ENCODE data around the gene KRTAP10-10.
"Not testable (repeated sequence)": the region's sequence is repeated elsewhere in the genome, so short reads cannot be mapped to it uniquely, and the experiment has no call there.

KRTAP10-10 gene

DNA sequence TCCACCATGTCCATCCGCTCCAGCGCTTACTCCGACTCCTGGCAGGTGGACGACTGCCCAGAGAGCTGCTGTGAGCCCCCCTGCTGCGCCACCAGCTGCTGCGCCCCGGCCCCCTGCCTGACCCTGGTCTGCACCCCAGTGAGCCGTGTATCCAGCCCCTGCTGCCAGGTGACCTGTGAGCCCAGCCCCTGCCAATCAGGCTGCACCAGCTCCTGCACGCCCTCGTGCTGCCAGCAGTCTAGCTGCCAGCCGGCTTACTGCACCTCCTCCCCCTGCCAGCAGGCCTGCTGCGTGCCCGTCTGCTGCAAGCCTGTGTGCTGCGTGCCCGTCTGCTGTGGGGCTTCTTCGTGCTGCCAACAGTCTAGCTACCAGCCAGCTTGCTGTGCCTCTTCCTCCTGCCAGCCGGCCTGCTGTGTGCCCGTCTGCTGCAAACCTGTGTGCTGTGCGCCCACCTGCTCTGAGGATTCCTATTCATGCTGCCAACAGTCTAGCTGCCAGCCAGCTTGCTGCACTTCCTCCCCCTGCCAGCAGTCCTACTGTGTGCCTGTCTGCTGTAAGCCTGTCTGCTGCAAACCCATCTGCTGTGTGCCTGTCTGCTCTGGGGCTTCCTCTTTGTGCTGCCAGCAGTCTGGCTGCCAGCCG lies 9.9 kb upstream of the KRTAP10-10 start:
- not testable (repeated sequence) for DNase-seq

DNA sequence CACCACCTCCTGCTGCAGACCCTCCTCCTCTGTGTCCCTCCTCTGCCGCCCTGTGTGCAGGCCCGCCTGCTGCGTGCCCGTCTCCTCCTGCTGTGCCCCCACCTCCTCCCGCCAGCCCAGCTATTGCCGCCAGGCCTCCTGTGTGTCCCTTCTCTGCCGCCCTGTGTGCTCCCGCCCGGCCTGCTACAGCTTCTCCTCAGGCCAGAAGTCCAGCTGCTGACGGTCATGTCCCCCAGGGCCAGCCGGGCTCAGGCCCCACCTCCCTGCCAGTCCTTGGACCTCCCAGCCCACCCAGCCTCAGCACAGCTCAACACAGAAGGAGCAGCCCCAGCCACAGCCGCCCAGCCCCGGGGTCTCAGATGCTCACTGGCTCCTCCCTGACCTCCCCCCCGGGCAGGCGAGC lies 9.3 kb upstream of the KRTAP10-10 start:
- DNase-seq: not testable (repeated sequence)

DNA sequence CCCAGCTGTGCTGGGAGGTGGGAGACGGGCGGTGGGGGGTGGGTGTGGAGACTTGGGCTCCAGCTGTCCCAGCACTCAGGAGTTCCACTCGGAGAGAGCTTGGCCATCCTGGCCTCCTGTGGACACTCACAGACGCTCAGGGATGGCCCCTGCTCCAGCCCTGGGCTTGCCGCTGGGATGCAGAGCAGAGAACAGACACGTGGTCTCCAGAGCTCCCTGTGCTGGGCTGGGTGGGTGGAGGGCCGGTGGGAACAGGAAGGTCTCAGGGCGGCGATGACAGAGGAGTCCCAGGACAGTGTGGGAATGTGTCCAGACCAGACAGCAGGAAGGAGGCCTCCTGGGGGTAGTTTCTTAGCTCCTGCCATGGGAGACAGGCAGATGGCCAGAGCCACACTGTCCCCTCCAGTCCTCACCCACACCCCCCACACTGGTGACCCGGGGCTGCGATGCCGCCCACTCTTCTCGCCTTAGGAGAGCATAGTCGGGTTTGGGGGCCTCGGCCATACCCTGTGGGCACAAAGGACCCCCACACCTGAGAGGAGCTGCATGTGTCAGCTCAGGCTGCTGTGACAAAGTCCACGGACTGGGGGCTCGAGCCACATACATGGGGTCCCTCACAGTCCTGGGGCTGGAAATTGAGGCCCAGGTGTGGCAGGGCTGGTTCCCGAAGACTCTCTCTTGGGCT lies 8.3 kb upstream of the KRTAP10-10 start:
- DNase-seq: no peak

DNA sequence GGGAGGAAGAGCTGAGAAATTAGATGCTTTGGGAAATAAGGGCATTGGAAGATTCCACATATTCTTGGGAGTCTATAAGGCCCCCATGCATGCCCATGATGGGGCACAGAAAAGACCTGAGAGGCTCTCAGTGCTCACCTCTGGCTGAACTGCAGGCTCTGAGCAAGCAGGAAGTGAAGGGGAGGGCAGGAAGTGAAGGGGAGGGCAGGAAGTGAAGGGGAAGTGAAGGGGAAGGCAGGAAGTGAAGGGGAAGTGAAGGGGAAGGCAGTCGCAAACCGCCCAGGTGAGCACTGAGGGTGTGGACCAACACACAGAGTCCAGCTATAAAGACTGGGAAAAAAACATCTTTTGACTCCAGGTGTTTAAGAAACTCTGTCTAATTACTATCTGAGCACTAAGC lies 6.7 kb upstream of the KRTAP10-10 start:
- no peak for DNase-seq

DNA sequence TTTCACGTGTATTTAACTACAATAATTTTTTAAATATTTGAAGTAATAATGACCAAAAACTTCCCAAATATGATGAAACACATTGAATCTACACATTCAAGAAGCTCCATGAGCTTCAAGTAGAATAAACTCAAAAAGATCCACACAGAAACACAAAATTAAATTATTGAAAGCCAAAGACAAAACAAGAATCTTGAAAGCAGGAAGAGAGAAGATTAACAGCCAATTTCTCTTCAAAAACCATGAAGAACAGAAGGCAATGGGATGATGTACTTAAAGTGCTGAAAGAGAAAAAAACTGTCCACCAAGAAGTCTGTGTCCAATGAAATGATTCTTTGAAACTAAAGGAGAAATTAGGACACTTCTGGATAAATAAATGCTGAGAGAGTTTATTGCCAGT lies 5.1 kb upstream of the KRTAP10-10 start:
- DNase-seq: no peak

DNA sequence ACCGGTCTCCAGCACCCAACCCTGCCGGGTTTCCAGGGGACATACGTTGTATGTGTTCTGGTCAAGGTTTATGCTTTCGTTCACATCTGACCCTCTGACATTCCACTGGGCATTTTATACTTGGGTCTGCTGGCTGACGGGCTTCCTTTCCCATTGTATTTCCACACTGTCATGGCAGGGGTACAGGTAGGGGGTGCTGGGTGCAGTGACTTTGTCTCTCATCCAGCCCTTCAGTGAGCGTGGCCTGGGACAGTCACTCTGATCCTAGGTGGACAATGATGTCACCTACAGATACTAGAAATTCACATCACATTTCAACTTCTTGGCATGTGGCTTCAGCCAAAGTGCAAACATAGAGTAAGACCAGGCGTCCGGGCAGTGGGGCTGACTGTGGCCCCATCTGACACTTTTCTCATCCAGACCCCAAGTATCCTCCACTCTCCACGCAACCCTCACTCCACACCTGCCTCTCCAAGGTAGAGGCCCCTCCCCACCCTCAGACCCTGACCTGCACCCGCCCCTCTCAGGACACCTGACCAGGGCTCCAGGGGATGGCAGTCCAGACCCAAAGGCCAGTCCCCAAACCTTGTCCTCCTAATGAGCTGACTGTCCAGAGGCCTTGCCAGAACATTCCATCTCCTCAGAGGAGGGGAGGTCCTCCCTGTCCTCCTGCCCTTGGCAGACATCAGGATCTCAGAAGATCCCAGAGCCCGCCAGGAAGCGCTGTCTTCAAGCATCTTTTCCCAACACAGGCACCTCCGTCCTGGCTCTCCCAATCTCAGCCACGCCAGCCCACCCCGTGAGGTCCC lies 743 bp upstream of the KRTAP10-10 start:
- no peak for DNase-seq

DNA sequence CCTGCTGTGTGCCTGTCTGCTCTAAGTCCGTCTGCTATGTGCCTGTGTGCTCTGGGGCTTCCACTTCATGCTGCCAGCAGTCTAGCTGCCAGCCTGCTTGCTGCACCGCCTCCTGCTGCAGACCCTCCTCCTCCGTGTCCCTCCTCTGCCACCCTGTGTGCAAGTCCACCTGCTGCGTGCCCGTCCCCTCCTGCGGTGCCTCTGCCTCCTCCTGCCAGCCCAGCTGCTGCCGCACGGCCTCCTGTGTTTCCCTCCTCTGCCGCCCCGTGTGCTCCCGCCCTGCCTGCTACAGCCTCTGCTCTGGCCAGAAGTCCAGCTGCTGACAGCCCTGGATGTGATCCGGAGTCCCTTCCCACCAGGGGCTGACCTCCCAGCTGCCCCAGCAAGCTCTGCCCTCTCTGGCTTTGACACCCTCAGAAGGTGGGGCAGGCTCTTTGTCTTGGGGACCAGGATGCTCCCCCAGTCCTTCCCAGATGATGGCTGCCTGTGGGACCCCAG lies 744 bp downstream of the KRTAP10-10 start:
- not testable (repeated sequence) for DNase-seq

DNA sequence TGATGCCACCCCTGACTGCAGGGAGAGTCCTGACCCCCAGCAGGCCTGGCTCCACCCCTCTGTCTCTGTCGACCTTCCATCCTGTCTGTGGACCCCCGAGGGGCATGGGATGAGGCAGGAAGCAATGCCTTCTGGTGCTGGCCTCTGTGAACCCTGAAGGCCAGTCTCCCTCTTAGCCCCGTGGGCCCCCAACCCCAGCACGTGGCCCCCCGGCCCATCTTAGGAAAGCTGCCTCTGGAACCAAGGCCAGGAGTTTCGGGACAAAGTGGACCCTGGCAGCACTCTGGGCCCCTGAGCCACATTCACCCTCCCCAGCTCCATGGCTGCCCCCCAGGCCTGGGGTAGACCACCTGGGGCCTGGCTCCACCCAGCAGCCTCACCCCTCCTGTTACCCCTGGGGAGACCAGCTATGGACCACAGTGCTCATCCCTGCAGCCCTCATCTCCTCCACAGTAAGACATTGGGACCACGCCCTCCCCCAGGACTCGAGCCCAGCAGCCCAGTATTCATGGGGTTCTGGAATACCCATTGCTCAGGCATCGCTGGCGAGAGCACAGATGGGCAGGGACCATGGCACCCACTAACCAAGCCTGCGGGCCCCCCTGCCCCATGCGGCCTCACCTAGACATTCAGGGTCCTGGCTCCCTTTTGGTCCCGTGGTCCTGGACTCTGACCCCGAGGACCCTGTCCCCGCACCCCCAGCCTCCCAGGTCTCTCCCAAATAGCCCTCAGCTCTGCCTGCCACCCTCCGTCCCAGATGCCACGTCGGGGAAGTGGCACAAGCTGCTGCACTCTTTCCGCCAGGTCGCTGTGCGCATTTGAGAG lies 1.6 kb downstream of the KRTAP10-10 start:
- DNase-seq: not testable (repeated sequence)

DNA sequence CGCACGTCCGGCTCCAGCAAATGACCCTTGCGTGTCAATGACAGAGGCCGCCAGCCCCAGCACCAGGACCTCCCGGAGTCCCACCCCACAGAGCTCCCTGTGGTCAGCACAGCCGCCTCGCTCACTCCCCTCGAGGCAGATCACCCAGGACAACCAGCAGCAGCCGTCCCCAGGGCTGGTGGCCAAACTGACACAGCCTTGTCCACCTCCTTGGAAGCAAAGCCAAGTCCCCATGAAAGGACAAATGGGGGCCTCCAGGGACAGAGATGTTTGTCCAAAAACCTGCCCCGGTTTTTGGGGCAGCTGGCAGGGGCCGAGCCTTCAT lies 2.1 kb downstream of the KRTAP10-10 start:
- DNase-seq: no peak

DNA sequence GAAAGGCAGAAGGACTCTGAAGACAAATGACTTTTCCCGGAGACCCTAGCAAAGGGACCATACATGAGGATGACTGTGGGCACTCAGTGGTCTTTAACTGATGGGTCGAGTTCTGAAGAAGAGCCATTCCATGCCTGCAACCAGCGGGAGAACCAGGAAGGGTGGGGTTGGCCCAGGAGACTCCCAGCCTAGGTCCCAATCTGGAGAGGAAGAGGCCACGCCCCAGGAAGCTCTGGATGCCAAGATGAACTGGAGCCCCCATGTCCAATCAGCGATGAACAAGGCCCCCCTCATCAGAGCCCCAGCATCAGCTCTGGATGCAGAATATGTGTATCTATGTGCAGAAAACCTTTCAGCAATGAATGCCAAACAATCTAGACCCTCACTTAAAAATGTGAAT lies 3.6 kb downstream of the KRTAP10-10 start:
- DNase-seq: no peak

DNA sequence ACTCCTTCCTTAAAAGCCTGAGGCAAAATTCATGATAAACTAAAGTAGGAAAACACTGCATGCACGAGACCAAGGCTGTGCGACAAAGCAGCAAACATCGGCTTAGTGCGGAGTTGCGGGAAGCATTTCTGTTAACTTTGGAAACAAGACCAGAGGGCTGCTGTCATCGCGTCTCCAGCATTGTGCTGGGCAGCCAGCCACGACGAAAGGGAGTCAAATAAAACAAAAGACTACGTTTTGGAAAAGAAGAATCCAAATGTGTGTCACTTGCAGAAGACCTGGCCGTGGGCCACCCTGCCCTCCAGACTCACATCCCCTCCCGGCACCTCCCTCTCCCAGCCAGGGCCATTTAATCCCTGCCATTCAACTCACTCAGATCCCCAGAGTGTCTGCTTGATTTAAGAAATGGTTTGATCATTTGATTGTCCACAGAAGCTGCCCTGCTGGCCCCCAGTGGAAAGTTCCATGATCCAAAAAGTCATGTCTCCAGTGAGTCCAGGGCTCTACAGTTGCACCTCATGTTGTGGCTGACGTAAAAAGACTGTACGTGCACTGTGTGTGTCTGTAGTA lies 6.7 kb downstream of the KRTAP10-10 start:
- DNase-seq: no peak

DNA sequence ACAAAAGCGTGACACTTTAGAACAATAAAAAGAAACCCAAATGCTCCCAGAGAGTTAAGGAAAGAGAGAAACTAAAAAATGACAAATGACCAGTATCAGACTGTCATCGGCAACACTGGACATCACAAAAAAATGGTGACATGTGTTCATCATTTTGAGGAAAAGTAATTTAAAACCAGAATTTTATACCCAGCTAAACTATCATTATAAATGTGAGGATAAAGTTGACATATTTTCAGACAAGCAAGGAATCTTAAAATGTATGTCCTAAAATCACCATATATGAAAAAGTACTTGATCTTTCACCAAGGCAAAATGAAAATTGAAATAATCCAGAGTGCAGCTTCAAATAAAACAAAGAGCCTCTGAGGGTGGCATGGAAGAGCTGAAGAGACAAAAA lies 7.7 kb downstream of the KRTAP10-10 start:
- no peak for DNase-seq

DNA sequence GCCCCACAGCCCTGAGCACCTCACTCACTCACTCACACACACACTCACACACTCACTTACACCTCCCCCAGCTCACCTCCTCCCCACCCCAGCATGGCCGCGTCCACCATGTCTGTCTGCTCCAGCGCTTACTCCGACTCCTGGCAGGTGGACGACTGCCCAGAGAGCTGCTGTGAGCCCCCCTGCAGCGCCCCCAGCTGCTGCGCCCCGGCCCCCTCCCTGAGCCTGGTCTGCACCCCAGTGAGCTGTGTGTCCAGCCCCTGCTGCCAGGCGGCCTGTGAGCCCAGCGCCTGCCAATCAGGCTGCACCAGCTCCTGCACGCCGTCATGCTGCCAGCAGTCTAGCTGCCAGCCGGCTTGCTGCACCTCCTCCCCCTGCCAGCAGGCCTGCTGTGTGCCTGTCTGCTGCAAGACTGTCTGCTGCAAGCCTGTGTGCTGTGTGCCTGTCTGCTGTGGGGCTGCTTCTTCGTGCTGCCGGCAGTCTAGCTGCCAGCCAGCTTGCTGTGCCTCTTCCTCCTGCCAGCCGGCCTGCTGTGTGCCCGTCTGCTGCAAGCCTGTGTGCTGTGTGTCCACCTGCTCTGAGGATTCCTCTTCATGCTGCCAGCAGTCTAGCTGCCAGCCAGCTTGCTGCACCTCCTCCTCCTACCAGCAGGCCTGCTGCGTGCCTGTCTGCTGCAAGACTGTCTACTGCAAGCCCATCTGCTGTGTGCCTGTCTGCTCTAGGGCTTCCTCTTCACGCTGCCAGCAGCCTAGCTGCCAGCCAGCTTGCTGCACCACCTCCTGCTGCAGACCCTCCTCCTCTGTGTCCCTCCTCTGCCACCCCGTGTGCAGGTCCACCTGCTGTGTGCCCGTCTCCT lies 9.4 kb downstream of the KRTAP10-10 start, which contains the start of gene KRTAP10-11:
Gene KRTAP10-11 (plus strand): TSS at position 49 of the 856 bp plus-strand sequence. CDS start 45 bp downstream, at position 94.
- DNase-seq: not testable (repeated sequence)

DNA sequence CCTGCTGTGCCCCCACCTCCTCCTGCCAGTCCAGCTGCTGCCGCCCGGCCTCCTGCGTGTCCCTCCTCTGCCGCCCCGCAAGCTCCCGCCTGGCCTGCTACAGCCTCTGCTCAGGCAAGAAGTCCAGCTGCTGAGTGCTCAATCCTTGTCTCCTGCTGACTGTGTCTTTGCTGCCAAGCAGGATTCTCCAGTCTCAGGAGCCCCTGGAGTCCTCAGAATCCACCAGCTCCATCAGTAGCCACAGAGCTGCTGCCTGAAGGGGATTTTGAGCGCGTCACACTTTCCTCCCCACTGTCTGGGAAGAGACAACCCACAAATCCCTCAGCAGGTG lies 10.0 kb downstream of the KRTAP10-10 start:
- DNase-seq: no peak

DNA sequence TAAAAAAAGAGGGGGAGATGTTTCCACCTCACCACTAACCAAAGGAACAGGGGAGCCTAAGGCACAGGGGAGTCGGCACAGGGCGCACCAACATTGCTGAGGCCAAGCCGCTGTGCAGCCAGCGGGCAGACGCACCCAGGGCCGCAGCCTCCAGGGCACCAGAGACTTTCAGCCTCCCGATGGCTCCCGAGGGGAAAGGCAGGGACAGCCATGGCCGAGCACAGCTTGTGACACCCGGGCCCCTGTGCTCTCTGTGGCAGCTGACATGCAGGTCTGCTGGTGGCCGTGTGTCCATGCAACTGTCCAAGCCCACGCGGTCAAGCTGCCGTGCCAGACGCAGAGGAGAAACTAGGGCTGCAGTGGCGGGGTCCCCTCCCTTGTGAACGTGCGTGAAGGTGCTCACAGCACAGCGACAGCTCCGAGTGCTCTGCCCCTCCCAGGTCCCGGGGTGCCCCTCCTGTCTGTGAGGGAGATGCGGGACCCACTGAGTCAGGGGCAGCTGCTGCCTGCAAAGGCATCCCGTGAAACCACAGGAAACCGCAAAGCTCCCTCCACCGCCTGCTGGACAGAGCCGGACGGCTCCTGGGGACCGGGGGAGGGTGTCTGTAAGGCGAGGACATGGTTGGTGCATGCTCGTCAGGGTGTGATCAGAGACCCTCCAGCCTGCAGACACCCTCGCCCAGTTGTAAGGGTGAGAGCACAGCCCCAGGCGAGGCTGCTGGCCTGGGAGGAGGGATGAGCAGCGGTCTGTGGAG lies 11.6 kb downstream of the KRTAP10-10 start:
- DNase-seq: no peak

DNA sequence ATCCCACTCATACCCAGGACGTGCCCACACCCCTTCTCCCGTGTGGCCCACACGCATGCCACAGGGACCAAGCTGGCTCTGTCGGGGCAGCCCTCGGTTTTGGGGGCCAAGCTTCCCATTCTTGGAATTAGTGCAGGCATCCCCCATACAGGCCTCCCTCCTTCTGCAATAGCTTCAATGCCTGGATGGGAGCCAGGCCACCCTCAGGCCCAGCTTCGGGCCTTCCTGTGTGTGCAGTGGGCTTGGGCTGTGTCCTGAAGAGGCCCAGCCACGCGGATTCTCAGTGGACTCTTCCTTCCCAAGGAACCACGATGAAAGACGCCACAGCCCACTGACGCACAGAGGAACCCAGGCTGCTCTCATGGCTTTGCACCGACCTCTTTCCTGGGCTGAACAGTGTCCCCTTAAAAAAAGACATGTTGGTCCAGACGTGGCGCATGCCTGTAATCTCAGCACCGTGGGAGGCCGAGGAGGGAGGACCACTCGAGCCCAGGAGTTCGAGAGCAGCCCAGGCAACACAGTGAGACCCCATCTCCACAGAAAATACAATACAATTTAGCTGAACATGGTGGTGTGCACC lies 12.5 kb downstream of the KRTAP10-10 start:
- no peak for DNase-seq

DNA sequence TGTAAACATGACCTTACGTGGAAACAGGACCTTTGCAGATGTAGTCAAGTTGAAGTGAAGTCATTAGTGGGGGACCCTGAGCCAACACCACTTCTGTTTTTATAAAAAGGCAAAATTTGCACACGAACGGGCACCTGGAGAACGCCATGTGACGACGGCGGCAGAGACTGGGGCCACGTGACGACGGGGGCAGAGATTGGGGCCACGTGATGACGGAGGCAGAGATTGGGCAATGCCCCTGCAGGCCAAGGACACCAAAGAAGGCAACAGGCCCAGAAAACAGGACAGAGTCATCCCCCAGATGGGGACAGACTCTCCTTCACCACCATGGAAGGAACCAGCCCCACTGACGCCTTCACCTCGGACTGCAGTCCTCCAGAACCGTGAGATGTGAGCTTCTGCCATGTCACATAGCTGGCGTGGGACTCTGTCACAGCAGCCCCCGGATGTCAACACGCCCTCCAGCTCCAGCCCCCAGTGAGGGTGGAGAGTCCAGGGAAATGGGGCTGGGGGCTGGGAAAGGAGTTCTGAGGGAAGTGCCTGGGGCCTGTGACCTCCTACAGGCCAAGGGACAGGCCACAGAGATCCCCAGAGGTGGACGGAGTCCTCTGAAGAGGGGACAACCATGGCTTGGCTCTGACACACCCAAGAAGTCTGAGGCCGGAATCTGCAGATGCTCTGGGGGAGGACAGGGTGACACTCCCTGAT lies 13.3 kb downstream of the KRTAP10-10 start:
- DNase-seq: no peak

DNA sequence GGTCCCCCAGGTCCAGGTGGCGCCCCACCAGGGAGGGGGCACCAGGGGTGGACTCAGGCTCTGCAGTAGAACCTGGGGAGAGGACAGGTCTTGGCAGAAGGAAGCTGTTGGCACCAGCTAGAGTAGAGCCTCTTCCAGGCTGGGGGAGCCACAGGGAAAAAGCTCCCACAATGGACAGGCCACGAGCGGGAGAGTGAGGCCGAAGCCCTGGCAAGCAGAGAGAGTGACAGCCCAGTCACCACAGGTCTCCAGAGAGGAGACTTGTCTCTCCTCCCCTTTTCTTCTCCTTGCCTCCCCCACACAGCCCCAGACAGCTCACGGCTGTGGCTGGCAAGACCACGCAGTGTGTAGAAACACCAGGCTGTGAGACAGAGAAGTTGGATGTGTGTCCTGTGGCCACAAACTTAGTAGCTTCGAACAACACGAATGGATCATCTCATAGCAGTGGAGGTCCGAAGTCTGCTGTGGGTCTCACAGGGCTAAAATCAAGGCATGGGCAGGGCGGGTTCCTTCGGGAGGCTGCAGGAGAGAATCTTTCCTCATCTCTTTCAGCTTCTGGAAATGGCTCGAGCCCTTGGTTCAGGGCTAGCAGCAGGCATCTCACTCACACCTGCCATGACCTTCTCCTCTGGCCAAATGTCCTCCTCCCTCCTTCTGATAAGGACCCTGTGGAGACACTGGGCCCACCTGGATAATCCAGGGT lies 14.0 kb downstream of the KRTAP10-10 start:
- DNase-seq: no peak

DNA sequence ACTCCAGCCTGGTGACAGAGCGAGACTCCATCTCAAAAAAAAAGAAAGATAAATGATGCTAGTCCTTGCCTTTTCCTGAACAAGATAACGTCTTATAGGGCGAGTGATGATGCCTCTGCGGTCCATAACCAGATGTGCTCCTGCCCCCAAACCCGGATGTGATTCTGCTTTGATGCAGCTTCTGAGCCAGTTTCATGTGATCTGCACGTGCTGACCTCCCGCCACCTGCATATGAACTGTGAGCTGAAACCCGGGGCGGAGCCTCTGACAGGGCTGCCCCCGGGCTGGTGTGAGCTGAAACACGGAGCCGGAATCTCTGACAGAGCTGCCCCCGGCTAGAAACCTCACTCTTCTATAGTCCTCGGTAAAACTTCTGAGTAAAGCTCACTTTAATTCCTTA lies 16.0 kb downstream of the KRTAP10-10 start:
- DNase-seq: no peak
